ENCODE measurements around the gene OR51E2. TPM values are rescaled to one million over a fixed set of nuclear protein-coding genes. Genes with fewer than 3 reads are reported as not detected.

Gene OR51E2
- total RNA-seq, 1 donor from 2014 or later, result 0.40 TPM

GRCh38 chr11:4664183-4664582 is 33.5 kb downstream of the OR51E2 start:
- H3K27ac Mint-ChIP-seq (ENCODE audit: unreplicated experiment), result peak overlapping the region; percentile 68
- H3K27me3 Mint-ChIP-seq (ENCODE audit: unreplicated experiment), result no peaks in the 10 kb centered on the region
- H3K9me3 Mint-ChIP-seq (ENCODE audit: unreplicated experiment), result no peaks in the 10 kb centered on the region
- DNase-seq (ENCODE audit: extremely low spot score, unreplicated experiment), result no peak
- H3K36me3 Mint-ChIP-seq (ENCODE audit: unreplicated experiment), result no peaks in the 10 kb centered on the region
- H3K4me3 Mint-ChIP-seq (ENCODE audit: unreplicated experiment), result no peak overlapping the region
- H3K4me1 Mint-ChIP-seq (ENCODE audit: unreplicated experiment), result peaks cover 30% of the 10 kb centered on the region
- TF ChIP-seq, protein P1, sequence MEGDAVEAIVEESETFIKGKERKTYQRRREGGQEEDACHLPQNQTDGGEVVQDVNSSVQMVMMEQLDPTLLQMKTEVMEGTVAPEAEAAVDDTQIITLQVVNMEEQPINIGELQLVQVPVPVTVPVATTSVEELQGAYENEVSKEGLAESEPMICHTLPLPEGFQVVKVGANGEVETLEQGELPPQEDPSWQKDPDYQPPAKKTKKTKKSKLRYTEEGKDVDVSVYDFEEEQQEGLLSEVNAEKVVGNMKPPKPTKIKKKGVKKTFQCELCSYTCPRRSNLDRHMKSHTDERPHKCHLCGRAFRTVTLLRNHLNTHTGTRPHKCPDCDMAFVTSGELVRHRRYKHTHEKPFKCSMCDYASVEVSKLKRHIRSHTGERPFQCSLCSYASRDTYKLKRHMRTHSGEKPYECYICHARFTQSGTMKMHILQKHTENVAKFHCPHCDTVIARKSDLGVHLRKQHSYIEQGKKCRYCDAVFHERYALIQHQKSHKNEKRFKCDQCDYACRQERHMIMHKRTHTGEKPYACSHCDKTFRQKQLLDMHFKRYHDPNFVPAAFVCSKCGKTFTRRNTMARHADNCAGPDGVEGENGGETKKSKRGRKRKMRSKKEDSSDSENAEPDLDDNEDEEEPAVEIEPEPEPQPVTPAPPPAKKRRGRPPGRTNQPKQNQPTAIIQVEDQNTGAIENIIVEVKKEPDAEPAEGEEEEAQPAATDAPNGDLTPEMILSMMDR (IDR thresholded peaks at IDR 0.05), result no peak

- TF ChIP-seq, protein P1 (IDR thresholded peaks at IDR 0.05), result no peak
- Mint-ChIP-seq H3K36me3 (ENCODE audit: unreplicated experiment) (no peaks in the 10 kb centered on the region), H3K9me3 (ENCODE audit: unreplicated experiment) (no peaks in the 10 kb centered on the region), H3K4me3 (ENCODE audit: unreplicated experiment) (no peak overlapping the region), H3K4me1 (ENCODE audit: unreplicated experiment) (peaks cover 32% of the 10 kb centered on the region), H3K27ac (ENCODE audit: unreplicated experiment) (no peak overlapping the region), H3K27me3 (ENCODE audit: unreplicated experiment) (no peaks in the 10 kb centered on the region)
- no peak for DNase-seq (ENCODE audit: extremely low spot score, unreplicated experiment)
Measured at GRCh38 chr11:4662876-4663275, 34.8 kb downstream of the OR51E2 start.

DNA sequence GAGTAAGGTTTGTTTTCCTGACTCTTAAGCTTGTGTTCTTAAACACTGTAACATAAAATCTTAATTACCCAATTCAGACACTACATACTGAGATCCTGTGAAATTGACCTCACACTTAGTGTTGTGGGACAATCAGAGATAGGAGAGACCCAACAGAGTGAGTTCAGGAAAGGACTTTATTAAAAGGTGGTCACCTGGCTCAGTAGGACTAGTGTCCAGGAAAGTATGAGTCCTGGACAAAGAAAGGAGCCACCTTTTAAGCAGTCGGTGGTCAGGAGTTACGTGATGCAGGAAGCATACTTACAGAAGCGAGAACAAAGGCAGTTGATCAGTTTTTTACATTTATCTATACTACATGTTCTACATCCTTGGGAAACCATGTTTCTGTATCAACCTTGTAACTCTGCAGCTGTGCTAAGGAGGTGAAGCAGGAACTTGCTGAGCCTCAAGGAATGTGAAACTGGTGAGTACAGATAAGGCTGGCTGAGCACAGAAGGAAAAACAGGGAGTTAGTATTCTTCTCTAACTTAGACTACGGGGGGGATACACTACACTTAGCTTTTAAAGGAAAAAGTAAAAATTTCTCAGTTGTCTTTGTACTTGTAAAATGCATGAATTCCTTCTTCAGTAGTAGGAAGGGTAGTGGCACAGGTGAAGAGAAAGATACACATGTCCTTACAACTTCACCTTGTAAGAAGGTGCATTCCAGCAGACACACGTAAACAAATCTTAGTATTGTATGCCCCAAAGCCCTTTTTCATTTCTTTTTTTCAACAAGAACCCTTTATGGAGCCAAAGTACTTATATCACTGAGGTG is 38.8 kb downstream of the OR51E2 start:
- Mint-ChIP-seq H3K27me3 (ENCODE audit: unreplicated experiment) (no peaks in the 10 kb centered on the region), H3K27ac (ENCODE audit: unreplicated experiment) (no peak overlapping the region), H3K4me1 (ENCODE audit: unreplicated experiment) (peaks cover 9% of the 10 kb centered on the region), H3K36me3 (ENCODE audit: unreplicated experiment) (no peaks in the 10 kb centered on the region), H3K9me3 (ENCODE audit: unreplicated experiment) (no peaks in the 10 kb centered on the region), H3K4me3 (ENCODE audit: unreplicated experiment) (no peak overlapping the region)
- TF ChIP-seq, protein P1 (IDR thresholded peaks at IDR 0.05), result no peak
- no peak for DNase-seq (ENCODE audit: extremely low spot score, unreplicated experiment)

GRCh38 chr11:4654635-4655369 is 42.9 kb downstream of the OR51E2 start:
- no peaks in the 10 kb centered on the region for H3K36me3 Mint-ChIP-seq (ENCODE audit: unreplicated experiment)
- DNase-seq (ENCODE audit: extremely low spot score, unreplicated experiment), result no peak
- H3K4me3 Mint-ChIP-seq (ENCODE audit: unreplicated experiment), result no peak overlapping the region
- no peaks in the 10 kb centered on the region for H3K9me3 Mint-ChIP-seq (ENCODE audit: unreplicated experiment)
- H3K27me3 Mint-ChIP-seq (ENCODE audit: unreplicated experiment), result no peaks in the 10 kb centered on the region
- H3K4me1 Mint-ChIP-seq (ENCODE audit: unreplicated experiment), result peaks cover 6% of the 10 kb centered on the region
- TF ChIP-seq, protein P1 (IDR thresholded peaks at IDR 0.05), result no peak
- H3K27ac Mint-ChIP-seq (ENCODE audit: unreplicated experiment), result no peak overlapping the region

GRCh38 chr11:4647766-4648165 is 49.9 kb downstream of the OR51E2 start:
- no peak overlapping the region for H3K4me3 Mint-ChIP-seq (ENCODE audit: unreplicated experiment)
- no peaks in the 10 kb centered on the region for H3K36me3 Mint-ChIP-seq (ENCODE audit: unreplicated experiment)
- H3K9me3 Mint-ChIP-seq (ENCODE audit: unreplicated experiment), result no peaks in the 10 kb centered on the region
- TF ChIP-seq, protein P1 (IDR thresholded peaks at IDR 0.05), result no peak
- H3K4me1 Mint-ChIP-seq (ENCODE audit: unreplicated experiment), result peaks cover 53% of the 10 kb centered on the region
- peak overlapping the region; percentile 70 for H3K27ac Mint-ChIP-seq (ENCODE audit: unreplicated experiment)
- no peaks in the 10 kb centered on the region for H3K27me3 Mint-ChIP-seq (ENCODE audit: unreplicated experiment)
- DNase-seq (ENCODE audit: extremely low spot score, unreplicated experiment), result no peak
